ENCODE results near the gene UTF1.

Gene UTF1

DNA sequence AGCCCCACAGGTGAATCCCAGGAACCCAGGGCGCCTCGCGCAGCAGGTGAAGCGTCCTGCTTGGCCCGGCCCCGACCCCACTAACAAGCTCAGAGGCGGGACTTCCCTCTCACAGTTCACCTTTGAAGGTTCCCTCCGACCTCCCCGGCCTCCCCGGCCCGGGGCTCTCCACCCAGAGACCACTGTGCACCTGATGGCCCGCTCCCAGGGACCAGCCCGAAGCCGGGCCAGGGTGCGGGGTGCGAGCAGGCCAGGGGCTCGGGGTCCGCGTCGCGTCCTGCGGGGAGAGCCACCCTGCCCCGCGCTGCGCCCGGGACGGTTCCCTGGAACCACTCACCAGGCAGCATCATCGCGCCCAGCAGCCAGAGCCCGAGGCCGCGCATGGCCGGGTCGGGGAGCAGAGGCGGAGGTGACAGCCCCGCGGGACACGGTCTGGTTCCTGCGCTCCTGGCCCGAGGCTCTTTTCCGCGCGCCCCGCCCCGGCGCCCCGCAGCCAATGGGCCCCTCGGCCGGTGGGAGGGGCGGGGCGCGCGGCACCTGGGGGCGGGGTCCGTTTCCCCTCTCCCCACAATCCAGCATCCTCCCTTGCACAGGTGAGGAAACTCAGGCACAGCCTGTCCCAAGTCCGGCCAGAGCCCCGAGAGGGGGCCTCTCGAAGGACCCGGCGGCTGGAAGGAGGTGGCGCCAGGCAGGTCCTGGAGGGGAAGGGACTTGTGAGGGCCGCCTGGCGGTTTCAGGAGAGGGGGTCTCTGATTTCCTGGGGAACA is 46.6 kb downstream of the UTF1 start, which contains the start of gene ADAM8:
Gene ADAM8, minus strand, starts transcription at position 434 of the 767 bp plus-strand sequence. Its CDS starts 51 bp downstream, at position 383.
- TF ChIP-seq, protein P1, sequence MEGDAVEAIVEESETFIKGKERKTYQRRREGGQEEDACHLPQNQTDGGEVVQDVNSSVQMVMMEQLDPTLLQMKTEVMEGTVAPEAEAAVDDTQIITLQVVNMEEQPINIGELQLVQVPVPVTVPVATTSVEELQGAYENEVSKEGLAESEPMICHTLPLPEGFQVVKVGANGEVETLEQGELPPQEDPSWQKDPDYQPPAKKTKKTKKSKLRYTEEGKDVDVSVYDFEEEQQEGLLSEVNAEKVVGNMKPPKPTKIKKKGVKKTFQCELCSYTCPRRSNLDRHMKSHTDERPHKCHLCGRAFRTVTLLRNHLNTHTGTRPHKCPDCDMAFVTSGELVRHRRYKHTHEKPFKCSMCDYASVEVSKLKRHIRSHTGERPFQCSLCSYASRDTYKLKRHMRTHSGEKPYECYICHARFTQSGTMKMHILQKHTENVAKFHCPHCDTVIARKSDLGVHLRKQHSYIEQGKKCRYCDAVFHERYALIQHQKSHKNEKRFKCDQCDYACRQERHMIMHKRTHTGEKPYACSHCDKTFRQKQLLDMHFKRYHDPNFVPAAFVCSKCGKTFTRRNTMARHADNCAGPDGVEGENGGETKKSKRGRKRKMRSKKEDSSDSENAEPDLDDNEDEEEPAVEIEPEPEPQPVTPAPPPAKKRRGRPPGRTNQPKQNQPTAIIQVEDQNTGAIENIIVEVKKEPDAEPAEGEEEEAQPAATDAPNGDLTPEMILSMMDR (IDR thresholded peaks at IDR 0.05; ENCODE audit: low read depth, low read length, missing control alignments) = no peak
- in situ Hi-C loops (cut with HindIII; ENCODE audit: low sequenced_read_pairs) = no loop called here
- DNase-seq (ENCODE audit: low read depth) = no peak
- peak within 1 kb of the TSS; percentile 13 for H3K4me3 ChIP-seq (ENCODE audit: low read depth, low read length)

DNA sequence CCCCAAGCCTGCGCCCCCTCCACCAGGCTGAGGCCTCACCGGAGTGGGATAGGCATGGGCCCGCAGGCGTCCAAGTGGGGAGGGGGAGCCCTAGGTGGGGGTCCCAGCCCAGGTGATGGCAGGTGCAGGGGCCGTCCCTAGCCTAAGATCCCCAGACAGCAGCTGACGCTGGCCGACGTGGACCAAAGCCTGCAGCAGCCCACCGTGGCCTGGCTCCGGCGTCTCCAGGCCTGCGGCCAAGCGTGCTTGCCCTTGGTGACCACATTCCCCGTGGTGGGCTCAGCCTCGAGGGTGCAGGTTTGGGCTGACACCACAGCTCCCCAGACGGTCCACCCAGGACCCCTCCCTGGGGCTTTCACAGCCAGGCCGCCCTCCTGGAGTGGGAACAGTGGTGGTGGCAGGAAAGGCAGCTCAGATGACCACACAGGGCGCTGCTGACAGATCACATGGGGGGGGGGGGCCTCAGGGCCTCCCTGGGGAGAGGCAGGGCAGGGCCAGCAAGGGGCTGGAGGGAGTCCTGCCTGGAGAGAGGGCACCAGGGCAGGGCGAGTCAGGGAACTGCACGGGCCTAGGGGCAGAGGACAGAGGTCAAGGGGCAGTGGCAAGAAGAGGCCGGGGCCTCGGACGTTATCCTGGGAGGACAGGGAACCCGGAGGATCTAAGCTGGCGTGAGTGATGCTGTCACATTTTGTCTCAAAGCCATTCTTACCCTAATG is 47.4 kb downstream of the UTF1 start:
- no peak overlapping the region for H3K4me3 ChIP-seq (ENCODE audit: low read depth, low read length)
- in situ Hi-C loops (cut with HindIII; ENCODE audit: low sequenced_read_pairs) = no loop called here
- TF ChIP-seq, protein P1 (IDR thresholded peaks at IDR 0.05; ENCODE audit: low read depth, low read length, missing control alignments) = no peak
- no peak for DNase-seq (ENCODE audit: low read depth)

DNA sequence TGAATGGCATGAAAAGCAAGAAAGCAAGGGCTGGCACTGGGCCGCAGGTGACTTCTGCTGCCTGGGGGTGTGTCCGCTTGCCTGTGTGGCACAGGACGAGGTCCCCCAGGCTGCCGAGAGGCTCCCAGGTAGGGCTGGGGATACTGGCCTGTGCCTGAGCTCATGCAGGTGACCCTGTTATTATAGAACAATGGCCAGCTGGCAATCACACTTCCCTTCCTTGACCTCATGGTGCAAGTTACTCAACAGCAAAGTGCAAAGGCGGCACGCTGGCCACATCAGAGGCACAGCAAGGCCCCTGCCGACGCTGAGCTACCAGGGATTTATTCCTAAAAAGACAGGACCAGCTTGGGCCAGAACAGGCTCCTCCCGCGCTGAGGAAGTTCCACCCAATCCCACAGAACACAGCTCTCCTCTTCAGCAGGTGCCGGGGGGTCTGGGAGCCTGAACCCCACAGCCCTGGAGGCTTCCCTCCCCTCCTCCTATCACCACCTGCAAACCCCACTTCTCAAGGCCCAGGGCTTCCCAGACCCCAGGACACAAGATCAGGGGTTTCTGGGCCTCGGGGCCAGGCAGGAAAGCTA is 48.1 kb downstream of the UTF1 start:
- no peak for DNase-seq (ENCODE audit: low read depth)
- in situ Hi-C loops (cut with HindIII; ENCODE audit: low sequenced_read_pairs) = no loop called here
- TF ChIP-seq, protein P1 (IDR thresholded peaks at IDR 0.05; ENCODE audit: low read depth, low read length, missing control alignments) = no peak
- H3K4me3 ChIP-seq (ENCODE audit: low read depth, low read length) = no peak overlapping the region

DNA sequence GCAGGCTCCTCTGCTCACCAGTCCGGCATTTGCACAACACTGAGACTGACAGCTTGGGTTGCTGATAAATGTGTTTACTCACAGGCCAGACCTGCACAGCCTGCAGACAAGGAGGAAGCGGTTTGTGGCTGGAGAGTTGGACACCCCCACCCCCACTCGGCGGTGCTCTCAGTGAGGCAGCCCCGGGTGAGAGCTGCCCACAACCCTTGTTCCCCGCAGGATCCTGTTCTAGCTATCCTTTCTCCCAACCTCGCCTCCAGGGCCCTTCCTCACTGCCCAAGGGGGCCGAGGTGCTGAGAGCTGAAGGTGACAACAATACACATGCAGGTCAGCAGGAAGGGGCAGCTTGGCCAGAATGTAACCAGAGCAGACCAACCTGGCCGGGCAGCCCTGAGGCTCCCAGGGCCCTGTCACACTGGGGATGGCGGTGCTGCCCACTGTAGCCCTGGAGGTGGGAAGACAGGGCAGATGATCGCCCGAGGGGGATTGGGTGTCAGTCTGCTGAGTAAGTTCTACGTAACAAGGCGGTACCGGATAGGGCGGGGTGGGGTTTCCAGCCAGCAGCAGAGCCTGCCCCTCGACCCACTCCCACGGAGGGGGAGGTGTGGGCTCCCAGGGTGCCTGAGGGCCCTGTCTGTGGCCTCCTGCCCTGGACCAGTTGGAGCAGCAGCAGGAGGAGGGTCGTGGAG is 48.7 kb downstream of the UTF1 start:
- TF ChIP-seq, protein P1 (IDR thresholded peaks at IDR 0.05; ENCODE audit: low read depth, low read length, missing control alignments) = no peak
- no peak for DNase-seq (ENCODE audit: low read depth)
- H3K4me3 ChIP-seq (ENCODE audit: low read depth, low read length) = no peak overlapping the region
- in situ Hi-C loops (cut with HindIII; ENCODE audit: low sequenced_read_pairs) = no loop called here

DNA sequence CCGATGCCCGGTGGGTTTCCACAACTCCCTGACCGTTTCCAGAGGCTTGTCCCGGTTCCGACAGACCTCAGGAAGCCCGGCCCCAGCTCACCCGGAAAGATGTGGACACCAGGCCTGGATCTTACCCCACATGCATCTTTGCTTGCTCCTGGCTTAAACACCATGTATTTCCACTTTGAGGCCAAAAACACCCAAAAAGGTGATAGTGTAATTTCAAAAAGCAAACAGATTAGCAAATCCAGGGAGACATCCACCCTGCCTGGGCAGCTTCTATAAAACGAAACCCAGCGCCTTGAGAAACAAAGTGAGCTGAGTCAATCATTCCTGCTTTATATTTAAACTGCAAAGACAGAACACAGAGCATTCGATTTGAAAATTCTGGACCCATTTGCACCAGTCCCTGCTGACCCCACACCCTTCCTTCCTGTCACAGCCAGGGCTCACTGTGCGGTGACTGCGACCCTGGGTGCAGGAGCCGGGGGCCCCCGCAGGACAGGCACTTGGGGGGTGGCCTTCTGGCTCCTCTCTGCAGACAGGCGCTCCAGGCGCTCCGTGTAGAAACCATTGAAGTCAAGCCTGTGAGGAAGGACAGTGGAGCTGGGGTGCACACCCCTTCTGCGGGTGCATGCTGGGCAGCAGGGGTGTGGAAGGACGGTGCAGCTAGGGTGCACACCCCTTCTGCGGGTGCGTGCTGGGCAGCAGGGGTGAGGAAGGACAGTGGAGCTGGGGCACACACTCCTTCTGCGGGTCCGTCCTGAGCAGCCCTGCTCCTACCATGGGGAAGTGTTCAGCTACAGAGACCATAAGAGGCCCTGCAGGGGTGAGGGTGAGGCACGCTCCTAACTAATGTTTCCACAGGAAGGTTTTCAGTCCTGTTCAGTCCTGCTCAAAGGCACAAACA is 49.6 kb downstream of the UTF1 start:
- in situ Hi-C loops (cut with HindIII; ENCODE audit: low sequenced_read_pairs) = no loop called here
- TF ChIP-seq, protein P1 (IDR thresholded peaks at IDR 0.05; ENCODE audit: low read depth, low read length, missing control alignments) = no peak
- no peak overlapping the region for H3K4me3 ChIP-seq (ENCODE audit: low read depth, low read length)
- DNase-seq (ENCODE audit: low read depth) = no peak

Data from astrocyte of the cerebellum (primary cell).